Prostate gland (tissue), 2 donors: ENCODE data around the gene MAD1L1.

ENCODE experiments used
- CTCF ChIP-seq, 4 experiments: fragments of 200-600 bp in 2 of 4; fragments of 450-650 bp in 2 of 4; sonication (generic) in 2 of 4; IDR thresholded peaks; 1 replicate in 3 of 4; 2 replicates in 1 of 4; pipeline ENCODE4 v1.5.1; 2016 to 2019; ENCODE audit warnings: antibody characterized with exemption in 4 of 4, mild to moderate bottlenecking in 2 of 4, moderate library complexity in 2 of 4
- POLR2AphosphoS5 ChIP-seq: sonication (generic); formaldehyde crosslinking; IDR thresholded peaks from one replicate; pipeline ENCODE4 v1.6.1; 2017; ENCODE audit warnings: antibody characterized with exemption

DNA sequence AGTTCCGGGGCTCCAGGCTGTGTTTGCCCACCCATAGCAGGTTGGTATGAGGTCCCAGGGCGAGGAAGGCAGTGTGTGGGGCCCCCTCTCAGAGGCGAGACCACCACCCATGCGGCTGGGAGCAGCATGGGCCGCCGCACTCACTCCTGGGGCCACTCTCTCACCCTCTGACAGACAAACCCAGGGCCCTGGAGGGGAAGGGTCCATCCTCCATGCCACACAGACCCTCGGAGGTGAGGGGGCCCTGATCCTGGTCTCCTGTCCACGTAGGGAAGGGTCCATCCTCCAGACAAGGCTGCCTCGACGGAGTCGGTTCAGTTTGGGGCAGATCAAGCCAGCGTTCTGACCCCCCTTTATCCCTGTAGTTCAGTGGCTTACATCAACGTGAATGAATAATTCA lies 331.9 kb downstream of the MAD1L1 start:
- TF ChIP-seq CTCF (IDR thresholded peaks at IDR 0.05), result no peak
- TF ChIP-seq POLR2AphosphoS5, result no peak
